H1 (cell line): ENCODE data around the gene SLC1A5. TPM values are rescaled to one million over a fixed set of nuclear protein-coding genes. Genes with fewer than 3 reads are reported as not detected.
A peak's percentile ranks its signal among the peaks of the same experiment; 100 is the strongest.

Source experiments
- CTCF ChIA-PET: fragments of 300-600 bp; sonication (Branson Sonifier 250); formaldehyde crosslinking; loops from one replicate; lab custom pipeline; 2021; ENCODE audit not compliant: partially characterized antibody; lab: Charles Lee
- POLR2A ChIA-PET: fragments of 300-600 bp; sonication (Branson Sonifier 250); formaldehyde crosslinking; loops from one replicate; lab custom pipeline; 2021; ENCODE audit warnings: inconsistent platforms; ENCODE audit not compliant: partially characterized antibody; lab: Charles Lee
- DNase-seq, 2 experiments: peaks; one replicate each; pipeline versions ENCODE4 v3.0.0 to v3.0.0-alpha.2; 2010 to 2022; ENCODE audit warnings: low spot score in 2 of 2, low read depth in 1 of 2, mixed read lengths in 1 of 2
- FAIRE-seq: peaks from 2 replicates; lab custom pipeline; 2011; peaks lifted over from hg19 to GRCh38; lab: Jason Lieb, UNC
- H2AFZ ChIP-seq: 2 replicates; pipeline ENCODE4 v1.8.1; 2012; ENCODE audit warnings: low read length, inconsistent platforms
- H2AK5ac ChIP-seq: 2 replicates; pipeline ENCODE4 v1.6.1; 2013; ENCODE audit warnings: low read depth, low read length
- H2BK120ac ChIP-seq: replicated peaks from 2 replicates; pipeline ENCODE3; 2013; ENCODE audit warnings: low read depth, low read length, inconsistent platforms
- H2BK12ac ChIP-seq: 2 replicates; pipeline ENCODE4 v1.6.1; 2013; ENCODE audit warnings: low read depth, low read length
- H2BK15ac ChIP-seq: 2 replicates; pipeline ENCODE4 v1.6.1; 2013; ENCODE audit warnings: low read length
- H2BK20ac ChIP-seq: 2 replicates; pipeline ENCODE4 v1.6.1; 2013; ENCODE audit warnings: low read length
- H2BK5ac ChIP-seq: 2 replicates; pipeline ENCODE4 v1.6.1; 2013; ENCODE audit warnings: low read depth, low read length
- H3K14ac ChIP-seq: 2 replicates; pipeline ENCODE4 v1.6.1; 2013; ENCODE audit warnings: inconsistent platforms; ENCODE audit not compliant: insufficient read length
- H3K18ac ChIP-seq: 2 replicates; pipeline ENCODE4 v1.6.1; 2013; ENCODE audit warnings: low read length; ENCODE audit errors: extremely low read depth
- H3K23ac ChIP-seq: 2 replicates; pipeline ENCODE4 v1.6.1; 2013; ENCODE audit warnings: inconsistent platforms; ENCODE audit not compliant: insufficient read length
- H3K23me2 ChIP-seq: 2 replicates; pipeline ENCODE4 v1.6.1; 2013; ENCODE audit warnings: low read depth, low read length
- H3K27ac ChIP-seq: 2 replicates; pipeline ENCODE4 v1.6.1; 2011; ENCODE audit warnings: low read depth, low read length, inconsistent platforms
- H3K27me3 ChIP-seq, 4 experiments: replicated peaks in 1 of 4; 1 replicate in 1 of 4; 2 replicates in 3 of 4; pipeline versions ENCODE4 v1.6.1 to v1.8.1; 2011 to 2013; ENCODE audit warnings: low read length in 3 of 4, mild to moderate bottlenecking in 3 of 4, inconsistent platforms in 2 of 4, mixed read lengths in 2 of 4, moderate library complexity in 1 of 4; ENCODE audit not compliant: control insufficient read depth in 3 of 4, insufficient read depth in 3 of 4; ENCODE audit errors: extremely low read depth in 1 of 4
- H3K36me3 ChIP-seq, 4 experiments: 2 replicates each; pipeline versions ENCODE4 v1.6.1 to v1.8.1; 2011 to 2013; ENCODE audit warnings: mild to moderate bottlenecking in 4 of 4, low read length in 3 of 4, moderate library complexity in 2 of 4, control low read depth in 1 of 4, inconsistent platforms in 1 of 4; ENCODE audit not compliant: insufficient read depth in 4 of 4, control insufficient read depth in 2 of 4
- H3K4ac ChIP-seq: replicated peaks from 2 replicates; pipeline ENCODE3; 2013; ENCODE audit warnings: low read length, low read depth, mixed read lengths, inconsistent platforms; ENCODE audit not compliant: insufficient read length
- H3K4me1 ChIP-seq, 4 experiments: replicated peaks in 1 of 4; 1 replicate in 1 of 4; 2 replicates in 3 of 4; pipeline versions ENCODE4 v1.6.1 to v1.8.1; 2011 to 2013; ENCODE audit warnings: low read length in 3 of 4, inconsistent platforms in 2 of 4, mixed read lengths in 1 of 4; ENCODE audit not compliant: insufficient read depth in 4 of 4, control insufficient read depth in 3 of 4
- H3K4me2 ChIP-seq, 2 experiments: 2 replicates each; pipeline versions ENCODE4 v1.6.1 to v1.8.1; 2011 to 2013; ENCODE audit warnings: low read depth in 2 of 2, low read length in 2 of 2, control low read depth in 1 of 2, inconsistent platforms in 1 of 2, mild to moderate bottlenecking in 1 of 2; ENCODE audit not compliant: insufficient read depth in 1 of 2
- H3K4me3 ChIP-seq, 4 experiments: fragments of 200-600, 300-600 bp in 1 of 4; sonication (generic), shearing (Covaris generic), sonication (Bioruptor Twin) in 1 of 4; 2 replicates each; pipeline versions ENCODE4 v1.5.1 to v1.8.1; 2011 to 2016; ENCODE audit warnings: low read length in 4 of 4, low read depth in 3 of 4, control low read depth in 2 of 4, inconsistent platforms in 2 of 4, mild to moderate bottlenecking in 2 of 4, mixed read lengths in 1 of 4, moderate library complexity in 1 of 4; ENCODE audit not compliant: insufficient read depth in 2 of 4; ENCODE audit errors: extremely low read depth in 1 of 4
- H3K56ac ChIP-seq: replicated peaks from 2 replicates; pipeline ENCODE3; 2013; ENCODE audit warnings: low read depth, mild to moderate bottlenecking, mixed read lengths, low read length, inconsistent platforms; ENCODE audit not compliant: insufficient read length
- H3K79me1 ChIP-seq: 2 replicates; pipeline ENCODE4 v1.6.1; 2013; ENCODE audit warnings: low read depth, low read length, control low read depth
- H3K79me2 ChIP-seq, 2 experiments: 2 replicates each; pipeline versions ENCODE4 v1.6.1 to v1.8.1; 2012 to 2013; ENCODE audit warnings: low read length in 2 of 2, mild to moderate bottlenecking in 2 of 2, inconsistent platforms in 1 of 2; ENCODE audit not compliant: insufficient read depth in 2 of 2, control insufficient read depth in 1 of 2
- H3K9ac ChIP-seq, 4 experiments: replicated peaks in 1 of 4; 1 replicate in 1 of 4; 2 replicates in 3 of 4; pipeline versions ENCODE4 v1.6.1 to v1.8.1; 2011 to 2013; ENCODE audit warnings: low read depth in 3 of 4, low read length in 3 of 4, control low read depth in 2 of 4, mild to moderate bottlenecking in 2 of 4, moderate library complexity in 2 of 4, inconsistent platforms in 1 of 4; ENCODE audit errors: extremely low read depth in 1 of 4
- H3K9me3 ChIP-seq, 2 experiments: 2 replicates each; pipeline versions ENCODE4 v1.6.1 to v1.8.1; 2012 to 2013; ENCODE audit warnings: mild to moderate bottlenecking in 2 of 2, moderate library complexity in 2 of 2, control low read depth in 1 of 2, inconsistent platforms in 1 of 2, low read depth in 1 of 2, low read length in 1 of 2, mixed read lengths in 1 of 2; ENCODE audit not compliant: insufficient read depth in 2 of 2
- H4K20me1 ChIP-seq, 2 experiments: replicated peaks in 1 of 2; 2 replicates each; pipeline versions ENCODE3 to v1.8.1; 2011 to 2013; ENCODE audit warnings: inconsistent platforms in 2 of 2, low read length in 2 of 2, mild to moderate bottlenecking in 1 of 2; ENCODE audit not compliant: insufficient read depth in 2 of 2, control insufficient read depth in 1 of 2
- H4K5ac ChIP-seq: 2 replicates; pipeline ENCODE4 v1.6.1; 2013; ENCODE audit warnings: low read length, low read depth, mixed read lengths, inconsistent platforms; ENCODE audit not compliant: insufficient read length
- H4K8ac ChIP-seq: 2 replicates; pipeline ENCODE4 v1.8.0; 2013; ENCODE audit warnings: mild to moderate bottlenecking, moderate library complexity, low read length, inconsistent platforms; ENCODE audit not compliant: insufficient read depth; ENCODE audit errors: extremely low read depth
- H4K91ac ChIP-seq: replicated peaks from 2 replicates; pipeline ENCODE3; 2013; ENCODE audit warnings: low read length, mixed read lengths, inconsistent platforms; ENCODE audit not compliant: insufficient read length
- CREB1 ChIP-seq: IDR thresholded peaks from 2 replicates; pipeline ENCODE4 v1.6.1; 2012; ENCODE audit warnings: inconsistent platforms
- E2F6 ChIP-seq: IDR thresholded peaks from 2 replicates; pipeline ENCODE4 v1.6.1; 2012; ENCODE audit warnings: inconsistent platforms
- HDAC2 ChIP-seq, 2 experiments: fragments of 300-600 bp in 1 of 2; sonication (generic) in 1 of 2; IDR thresholded peaks; 2 replicates each; pipeline ENCODE4 v1.6.1; 2011 to 2012; ENCODE audit warnings: low read depth in 2 of 2, low read length in 2 of 2, mild to moderate bottlenecking in 2 of 2, moderate library complexity in 2 of 2, borderline replicate concordance in 1 of 2, inconsistent platforms in 1 of 2
- USF2 ChIP-seq: IDR thresholded peaks from 2 replicates; pipeline ENCODE4 v1.6.1; 2011; ENCODE audit warnings: low read length, improper control_type of control experiment
- WGBS, 2 experiments: shearing (Covaris generic) in 1 of 2; methylation state at CpG; one replicate each; pipeline versions ENCODE4 v1.1.6 to v1.1.7; 2013 to 2015; ENCODE audit warnings: low lambda C conversion rate in 2 of 2, mixed read lengths in 2 of 2, inconsistent platforms in 1 of 2, low coverage in 1 of 2, missing lambda C conversion rate in 1 of 2; ENCODE audit not compliant: insufficient replicate concordance in 2 of 2, insufficient coverage in 1 of 2, insufficient read length in 1 of 2; ENCODE audit errors: extremely low coverage in 1 of 2, missing lambda C conversion rate in 1 of 2; 5-methylcytosine and 5-hydroxymethylcytosine counted together
- polyA plus RNA-seq, 7 experiments: library from polyadenylated mRNA; depleted of rRNA in 3 of 7; stranded (reverse) in 5 of 7; unstranded in 2 of 7; fragments of >200 nt in 5 of 7; fragments of 200-250 nt in 2 of 7; gene quantifications; 1 replicate in 5 of 7; 2 replicates in 1 of 7; 4 replicates in 1 of 7; pipeline versions ENCODE4 v1.2.1 to v1.2.3, GENCODE V29; 2011 to 2013; ENCODE audit warnings: missing spikeins in 2 of 7, mixed read lengths in 2 of 7
- total RNA-seq: library from RNA; stranded (reverse); fragmentation: NEBNext Ultra II Directional; extraction: Animal tissue kit (Norgen Biotek cat#: 25700); gene quantifications from 2 replicates; pipeline ENCODE4 v1.2.1, GENCODE V29; 2021

Gene SLC1A5
- total and polyA plus RNA-seq, 2 of the 8 experiments (the other 6 are each of a cell fraction or from before 2014, with no cell fraction given) = 291 to 351 TPM

GRCh38 chr19:46785980-46786235 lies 2.5 kb downstream of the SLC1A5 start:
- Histone ChIP-seq H3K79me1 (peaks cover 8% of the 10 kb centered on the region), H2AK5ac (peak overlapping the region; percentile 18; the same call in 1 of the 2 replicates), H2BK20ac (peak overlapping the region; percentile 29; the same call in 1 of the 2 replicates), H2AFZ (no peak overlapping the region), H3K4me3 (peak overlapping the region; percentile 78 to 96 (median 90)), H2BK120ac (no peak overlapping the region), H3K14ac (no peak overlapping the region), H3K36me3 (peaks cover 20 to 47% (median 31%) of the 10 kb centered on the region in 4 experiments), H4K8ac (peak overlapping the region; percentile 28; the same call in 1 of the 2 replicates), H3K23me2 (peaks cover 15% of the 10 kb centered on the region), H4K20me1 (peaks cover 13 to 29% of the 10 kb centered on the region in 2 experiments), H4K91ac (peak overlapping the region; percentile 17), H3K18ac (no peak overlapping the region; the same call in 1 of the 2 replicates), H3K9ac (peak overlapping the region; percentile 50 to 89 (median 82)), H3K4ac (no peak overlapping the region), H3K4me1 (peaks cover 6 to 21% (median 10%) of the 10 kb centered on the region in 4 experiments; a peak in 6 of 7 replicates), H3K79me2 (peaks cover 29 to 67% of the 10 kb centered on the region in 2 experiments), H2BK15ac (0 out of 2 replicates have a peak overlapping the region, but pooled peaks have one; percentile 21), H3K27me3 (no peaks in the 10 kb centered on the region; a peak in 1 of 7 replicates), H3K27ac (peak overlapping the region; percentile 77; the same call in 1 of the 2 replicates), H3K56ac (no peak overlapping the region), H3K9me3 (no peaks in the 10 kb centered on the region), H4K5ac (peak overlapping the region; percentile 52), H2BK5ac (peak overlapping the region; percentile 62), H2BK12ac (peak overlapping the region; percentile 10; the same call in 1 of the 2 replicates), H3K23ac (no peak overlapping the region), H3K4me2 (peak overlapping the region; percentile 87 to 98)
- FAIRE-seq = no peak
- 61% methylated on average over 4 of the region's 4 CpGs; no CpG with 5 or more reads in 1 of the 2 experiments for WGBS, 2 experiments
- DNase-seq = no peak
- ChIA-PET POLR2A (interaction anchor here (0.6 to 18.4 kb wide), 24 partner anchors 8 to 327 kb away, joined by 3 to 333 read pairs (median 10); partner anchors contain the start of genes AP2S1, FKRP and ZC3H4), CTCF (interaction anchor here (2.4 to 4.1 kb wide), 3 partner anchors 19 to 55 kb away, joined by 6 to 25 read pairs (median 22); no protein-coding TSS in a partner anchor)
- no peak for TF ChIP-seq CREB1
- TF ChIP-seq E2F6 = no peak
- 0 out of 4 replicates have a peak, but pooled peaks of 1 of the 2 experiments have one; percentile 4 for TF ChIP-seq HDAC2 (IDR thresholded peaks at IDR 0.05; ENCODE audit: borderline replicate concordance in 1 of 2, low read depth in 2 of 2, low read length in 2 of 2)
- no peak for TF ChIP-seq USF2
